ENCODE results near the gene RARRES2.
"Not testable (repeated sequence)": the region's sequence is repeated elsewhere in the genome, so short reads cannot be mapped to it uniquely, and the experiment has no call there.

The RARRES2 gene

DNA sequence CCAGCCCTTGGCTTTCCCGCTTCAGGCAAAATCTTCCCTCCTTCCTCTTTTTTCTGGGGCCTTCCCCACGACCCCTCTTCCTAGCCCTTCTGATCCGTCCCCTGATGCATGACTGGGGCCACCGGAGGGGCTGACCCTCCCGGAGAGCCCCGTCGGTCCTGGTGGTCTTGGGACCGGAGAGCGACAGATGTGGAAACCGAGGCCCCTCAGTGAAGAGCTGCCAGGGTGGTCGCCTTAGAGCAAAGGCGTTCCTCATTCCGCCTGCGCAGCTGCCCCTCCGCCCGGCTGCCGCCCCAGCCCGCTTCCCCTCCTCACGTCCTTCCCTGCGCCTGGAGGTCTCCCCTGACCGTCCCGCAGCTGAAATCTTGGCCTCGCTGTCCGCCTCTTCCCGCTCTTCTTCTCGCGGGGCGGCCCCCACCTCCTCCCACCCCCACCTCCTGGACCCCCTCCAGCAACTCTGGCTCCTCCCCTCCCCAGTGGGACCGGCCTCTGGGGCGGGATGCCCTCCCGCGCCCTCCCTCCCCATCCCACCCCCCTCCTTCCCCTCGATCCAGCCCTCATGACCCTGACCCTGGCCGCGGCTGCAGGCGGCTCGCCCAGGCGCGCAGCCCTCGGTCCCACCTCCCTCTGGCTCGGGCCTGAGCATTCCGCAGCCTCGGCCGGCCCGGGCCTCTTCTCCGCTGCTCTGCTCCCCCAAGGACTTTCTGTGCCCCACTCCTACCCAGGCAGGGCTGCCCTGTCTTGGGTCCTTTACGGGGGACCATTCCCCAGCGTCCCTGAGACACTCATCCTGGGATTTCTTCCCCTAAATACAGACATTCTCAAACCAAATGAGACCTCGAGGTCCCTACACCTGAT lies at the start of gene RARRES2:
Gene RARRES2 (minus strand): TSS at position 367 of the 858 bp plus-strand sequence. CDS start 1,020 bp downstream, outside the sequence.
- no peak for DNase-seq (ENCODE audit: low read depth in 1 of 2, low spot score in 1 of 2)

DNA sequence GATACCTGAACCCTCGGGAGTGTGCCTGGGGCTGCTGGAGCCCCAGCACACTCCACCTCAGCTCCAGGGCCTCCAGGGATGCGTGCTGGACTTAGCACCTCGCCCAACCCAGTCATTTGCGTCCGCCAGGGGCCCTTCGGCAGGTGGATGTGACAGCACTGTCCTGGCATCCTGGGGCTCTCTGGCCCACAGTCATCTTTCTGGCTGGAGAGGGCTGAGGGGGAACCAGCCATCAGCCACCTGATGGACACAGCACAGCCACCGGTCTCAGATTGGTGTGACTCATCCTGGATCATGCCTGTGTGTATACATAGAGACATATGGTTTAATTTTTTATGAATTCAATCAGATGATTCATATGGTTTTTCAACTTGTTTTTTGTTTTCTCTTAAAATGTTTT lies 48.8 kb upstream of the RARRES2 start:
- DNase-seq (ENCODE audit: low read depth in 1 of 2, low spot score in 1 of 2): no peak

- DNase-seq (ENCODE audit: low read depth in 1 of 2, low spot score in 1 of 2): no peak
Measured at GRCh38 chr7:150389532-150389816, 48.0 kb upstream of the RARRES2 start.

GRCh38 chr7:150388709-150389531 lies 47.5 kb upstream of the RARRES2 start:
- no peak for DNase-seq (ENCODE audit: low read depth in 1 of 2, low spot score in 1 of 2)

DNA sequence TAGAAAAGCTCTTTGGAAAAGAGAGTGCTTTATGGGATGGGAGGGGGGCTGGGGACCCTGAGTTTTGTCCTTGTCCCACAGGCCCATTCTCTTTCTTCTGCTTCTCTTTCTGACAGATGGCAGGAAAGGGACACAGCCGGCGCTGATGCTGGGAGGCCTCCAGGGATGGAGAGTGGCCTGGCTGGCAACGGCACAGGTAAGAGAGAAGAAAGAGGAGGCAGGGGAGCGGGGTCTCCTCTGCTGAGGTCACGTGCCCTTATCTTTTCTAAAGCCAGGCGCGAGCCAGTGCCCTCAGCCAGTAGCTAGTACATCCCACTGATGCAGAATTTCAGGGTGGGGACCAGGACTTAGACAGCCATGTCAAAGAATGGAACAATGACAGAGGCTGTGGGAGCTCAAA lies 46.9 kb upstream of the RARRES2 start:
- no peak for DNase-seq (ENCODE audit: low read depth in 1 of 2, low spot score in 1 of 2)

GRCh38 chr7:150385884-150386283 lies 44.5 kb upstream of the RARRES2 start:
- DNase-seq (ENCODE audit: low read depth in 1 of 2, low spot score in 1 of 2): not testable (repeated sequence)

DNA sequence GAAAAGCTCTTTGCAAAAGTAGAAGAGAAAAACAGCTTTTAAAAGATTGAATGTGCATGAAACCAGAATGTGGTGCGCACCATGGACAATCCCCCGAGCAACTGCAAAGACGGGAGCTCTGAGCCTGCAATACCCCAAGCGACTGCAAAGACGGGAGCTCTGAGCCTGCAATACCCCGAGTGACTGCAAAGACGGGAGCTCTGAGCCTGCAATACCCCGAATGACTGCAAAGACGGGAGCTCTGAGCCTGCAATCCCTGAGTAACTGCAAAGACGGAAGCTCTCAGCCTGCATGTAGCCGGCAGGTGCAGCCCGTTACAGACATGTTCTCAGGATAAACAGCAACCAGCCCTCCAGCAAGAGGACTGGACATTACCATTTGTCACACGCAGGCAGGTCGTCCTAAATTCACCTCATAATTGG lies 43.9 kb upstream of the RARRES2 start:
- no peak for DNase-seq (ENCODE audit: low read depth in 1 of 2, low spot score in 1 of 2)

- DNase-seq (ENCODE audit: low read depth in 1 of 2, low spot score in 1 of 2): no peak
Measured at GRCh38 chr7:150384406-150385301, 43.2 kb upstream of the RARRES2 start.

DNA sequence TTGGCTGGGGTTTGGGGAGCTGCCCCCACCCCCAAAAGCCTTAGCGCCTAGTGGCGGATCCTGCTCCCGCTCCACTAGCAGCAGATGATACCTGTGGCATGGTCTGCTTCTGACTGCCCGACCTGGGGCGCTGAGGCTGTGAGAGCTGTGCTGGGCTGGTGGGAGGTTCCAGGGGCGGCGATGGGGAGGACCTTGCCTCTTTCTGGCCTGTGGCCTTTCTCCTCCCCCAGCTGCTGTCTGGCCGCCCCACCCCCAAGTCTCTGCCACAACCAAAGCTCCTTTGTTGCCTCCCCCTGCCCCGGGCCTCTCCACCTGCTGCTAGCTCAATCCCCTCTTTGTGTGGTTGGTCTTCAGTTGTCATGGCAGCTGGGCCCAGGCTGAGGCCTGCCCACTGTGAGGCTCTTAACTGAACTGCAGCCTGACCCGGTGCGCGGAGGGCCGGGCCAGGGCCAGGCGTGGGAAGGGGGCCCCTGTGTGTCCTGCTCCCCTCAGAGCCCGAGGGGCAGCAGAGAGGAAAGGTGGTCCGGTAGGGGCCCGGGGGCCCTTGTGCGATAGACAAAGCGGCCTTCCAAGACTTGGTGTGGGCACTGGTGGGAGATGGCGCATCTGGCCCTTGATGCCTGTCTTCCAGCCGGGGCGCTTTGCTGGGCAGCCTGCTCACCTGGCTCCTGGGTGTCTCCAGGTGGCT lies 42.4 kb upstream of the RARRES2 start:
- no peak for DNase-seq (ENCODE audit: low read depth in 1 of 2, low spot score in 1 of 2)

GRCh38 chr7:150382844-150383225 lies 41.4 kb upstream of the RARRES2 start:
- DNase-seq (ENCODE audit: low read depth in 1 of 2, low spot score in 1 of 2): no peak

- DNase-seq (ENCODE audit: low read depth in 1 of 2, low spot score in 1 of 2): no peak
Measured at GRCh38 chr7:150382123-150382843, 40.9 kb upstream of the RARRES2 start.

DNA sequence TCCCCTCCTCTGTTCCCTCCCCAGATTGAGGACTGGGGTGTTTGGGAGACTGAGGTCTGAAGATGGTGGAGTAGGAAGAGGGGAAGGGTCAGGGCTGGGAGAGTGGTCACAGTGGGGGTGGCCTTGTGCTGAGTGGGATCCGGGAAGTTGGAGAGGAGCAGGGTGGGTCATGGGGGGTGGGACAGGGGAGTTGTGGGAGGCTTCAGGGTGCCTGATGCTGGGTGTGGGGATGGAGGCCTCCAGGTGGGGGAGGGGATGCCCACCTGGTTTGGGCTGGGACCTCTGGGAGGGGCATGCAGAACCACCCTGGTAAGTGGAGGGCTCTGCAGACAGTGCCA lies 40.3 kb upstream of the RARRES2 start:
- no peak for DNase-seq (ENCODE audit: low read depth in 1 of 2, low spot score in 1 of 2)

GRCh38 chr7:150381096-150381495 lies 39.7 kb upstream of the RARRES2 start:
- DNase-seq (ENCODE audit: low read depth in 1 of 2, low spot score in 1 of 2): no peak

DNA sequence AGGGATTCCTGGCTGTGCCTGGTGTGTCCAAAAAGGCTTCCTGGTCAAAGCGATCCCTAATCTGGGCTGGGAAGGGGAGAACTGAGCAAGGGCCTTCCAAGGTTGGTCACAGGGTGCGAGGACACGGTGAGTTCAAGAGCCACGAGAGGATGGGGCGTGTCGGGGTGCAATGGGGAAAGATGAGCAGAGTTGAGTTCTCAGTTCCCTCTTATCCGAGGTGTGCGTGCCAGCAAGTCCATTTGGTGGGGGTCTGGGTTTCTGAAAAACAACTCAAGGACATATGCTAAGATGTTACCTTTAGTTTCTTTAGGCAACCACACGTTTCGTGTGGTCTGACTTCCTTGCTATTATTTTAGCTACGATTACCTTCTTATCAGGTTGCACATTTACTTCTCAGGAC lies 39.0 kb upstream of the RARRES2 start:
- DNase-seq (ENCODE audit: low read depth in 1 of 2, low spot score in 1 of 2): no peak

DNA sequence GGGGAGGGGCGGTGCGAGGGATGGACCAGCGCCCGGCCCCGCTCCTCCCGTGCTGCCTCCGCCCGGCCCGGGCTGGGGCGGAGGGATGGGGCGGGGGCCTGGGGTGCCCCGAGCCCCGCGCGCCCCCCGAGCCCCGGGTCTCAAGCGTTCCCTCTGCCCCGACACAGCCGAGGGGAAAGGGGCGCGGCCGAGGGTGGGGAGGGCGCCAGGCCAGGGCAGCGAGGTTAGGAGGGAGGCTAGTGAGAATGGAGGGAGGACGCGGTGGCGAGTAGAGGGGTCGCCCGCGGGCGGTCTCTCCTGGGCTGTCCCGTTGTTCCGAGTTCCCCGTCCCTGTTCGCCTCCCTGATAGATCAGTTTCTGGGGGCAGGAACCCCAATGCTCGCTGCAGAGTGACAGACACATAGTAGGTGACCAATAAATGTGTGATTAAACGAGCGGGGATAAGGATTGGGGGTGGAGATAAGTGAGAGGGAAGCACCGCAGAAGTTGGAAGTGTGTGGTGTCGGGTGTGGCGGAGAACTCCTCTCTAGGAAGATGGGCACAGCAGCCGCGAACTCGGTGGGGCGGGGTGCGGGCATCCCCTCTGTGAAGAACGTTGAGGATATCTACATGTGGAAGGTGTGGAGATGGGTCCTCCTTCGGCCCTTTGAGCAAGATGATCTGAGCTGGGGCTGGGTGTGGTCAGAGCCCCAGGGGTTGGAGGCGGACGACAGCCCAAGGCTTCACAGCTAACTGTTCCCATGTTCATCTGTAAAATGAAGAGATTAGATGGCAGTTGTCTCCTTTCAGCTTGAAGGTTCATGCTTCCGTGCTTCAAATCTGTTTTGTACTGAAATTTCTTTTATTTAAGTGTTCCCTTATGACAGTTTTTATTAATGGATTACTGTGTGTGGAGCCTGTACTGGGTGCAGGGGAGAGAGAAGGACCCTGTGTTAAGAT lies 38.3 kb upstream of the RARRES2 start:
- DNase-seq (ENCODE audit: low read depth in 1 of 2, low spot score in 1 of 2): no peak

- DNase-seq (ENCODE audit: low read depth in 1 of 2, low spot score in 1 of 2): peak; percentile 75 to 85
Measured at GRCh38 chr7:150378853-150379440, 37.5 kb upstream of the RARRES2 start, which contains the start of gene ZNF775. ZNF775 (plus strand) TSS chr7:150379330; CDS start chr7:150388471, 9,141 bp downstream.

GRCh38 chr7:150378115-150378852 lies 36.9 kb upstream of the RARRES2 start:
- DNase-seq (ENCODE audit: low read depth in 1 of 2, low spot score in 1 of 2): no peak

- no peak for DNase-seq (ENCODE audit: low read depth in 1 of 2, low spot score in 1 of 2)
Measured at GRCh38 chr7:150377635-150378034, 36.2 kb upstream of the RARRES2 start.
